Activated CD4-positive, alpha-beta T cell treated with anti-CD3 and anti-CD28 coated beads, Interleukin-2, amount 50 U/mL, for 48 hours (primary cell): ENCODE data around the gene DRP2.
"Not testable (repeated sequence)": the region's sequence is repeated elsewhere in the genome, so short reads cannot be mapped to it uniquely, and the experiment has no call there.

Experiments
- DNase-seq, 2 experiments: peaks; one replicate each; pipeline ENCODE4 v3.0.0-alpha.2; 2020

DRP2 gene, protein sequence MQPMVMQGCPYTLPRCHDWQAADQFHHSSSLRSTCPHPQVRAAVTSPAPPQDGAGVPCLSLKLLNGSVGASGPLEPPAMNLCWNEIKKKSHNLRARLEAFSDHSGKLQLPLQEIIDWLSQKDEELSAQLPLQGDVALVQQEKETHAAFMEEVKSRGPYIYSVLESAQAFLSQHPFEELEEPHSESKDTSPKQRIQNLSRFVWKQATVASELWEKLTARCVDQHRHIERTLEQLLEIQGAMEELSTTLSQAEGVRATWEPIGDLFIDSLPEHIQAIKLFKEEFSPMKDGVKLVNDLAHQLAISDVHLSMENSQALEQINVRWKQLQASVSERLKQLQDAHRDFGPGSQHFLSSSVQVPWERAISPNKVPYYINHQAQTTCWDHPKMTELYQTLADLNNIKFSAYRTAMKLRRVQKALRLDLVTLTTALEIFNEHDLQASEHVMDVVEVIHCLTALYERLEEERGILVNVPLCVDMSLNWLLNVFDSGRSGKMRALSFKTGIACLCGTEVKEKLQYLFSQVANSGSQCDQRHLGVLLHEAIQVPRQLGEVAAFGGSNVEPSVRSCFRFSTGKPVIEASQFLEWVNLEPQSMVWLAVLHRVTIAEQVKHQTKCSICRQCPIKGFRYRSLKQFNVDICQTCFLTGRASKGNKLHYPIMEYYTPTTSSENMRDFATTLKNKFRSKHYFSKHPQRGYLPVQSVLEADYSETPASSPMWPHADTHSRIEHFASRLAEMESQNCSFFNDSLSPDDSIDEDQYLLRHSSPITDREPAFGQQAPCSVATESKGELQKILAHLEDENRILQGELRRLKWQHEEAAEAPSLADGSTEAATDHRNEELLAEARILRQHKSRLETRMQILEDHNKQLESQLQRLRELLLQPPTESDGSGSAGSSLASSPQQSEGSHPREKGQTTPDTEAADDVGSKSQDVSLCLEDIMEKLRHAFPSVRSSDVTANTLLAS

GRCh38 chrX:101219116-101219863 is at the start of gene DRP2:
DRP2 (plus strand) TSS chrX:101219786; CDS start chrX:101231648, 11,862 bp downstream.
- no peak for DNase-seq

GRCh38 chrX:101171883-101172400 is 47.6 kb upstream of the DRP2 start:
- DNase-seq, result no peak

DNA sequence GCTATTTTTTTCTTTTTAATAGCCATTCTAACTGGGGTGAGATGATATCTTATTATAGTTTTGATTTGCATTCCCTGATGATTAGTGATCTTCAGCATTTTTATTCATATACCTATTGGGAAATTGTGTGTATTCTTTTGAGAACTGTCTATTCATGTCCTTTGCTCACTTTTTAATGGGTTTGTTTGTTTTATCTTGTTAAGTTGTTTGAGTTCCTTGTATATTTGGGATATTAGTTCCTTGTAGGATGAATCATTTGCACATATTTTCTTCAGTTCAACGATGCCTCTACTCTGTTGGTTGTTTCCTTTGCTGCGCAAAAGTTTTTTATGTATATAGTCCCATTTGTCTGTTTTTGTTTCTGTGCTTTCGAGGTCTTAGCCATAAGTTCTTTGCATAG is 43.1 kb upstream of the DRP2 start:
- DNase-seq, result no peak

GRCh38 chrX:101184876-101185275 is 34.7 kb upstream of the DRP2 start:
- not testable (repeated sequence) for DNase-seq

- DNase-seq, result not testable (repeated sequence)
These were observed 31.6 kb upstream of the DRP2 start for GRCh38 chrX:101187961-101188360.

DNA sequence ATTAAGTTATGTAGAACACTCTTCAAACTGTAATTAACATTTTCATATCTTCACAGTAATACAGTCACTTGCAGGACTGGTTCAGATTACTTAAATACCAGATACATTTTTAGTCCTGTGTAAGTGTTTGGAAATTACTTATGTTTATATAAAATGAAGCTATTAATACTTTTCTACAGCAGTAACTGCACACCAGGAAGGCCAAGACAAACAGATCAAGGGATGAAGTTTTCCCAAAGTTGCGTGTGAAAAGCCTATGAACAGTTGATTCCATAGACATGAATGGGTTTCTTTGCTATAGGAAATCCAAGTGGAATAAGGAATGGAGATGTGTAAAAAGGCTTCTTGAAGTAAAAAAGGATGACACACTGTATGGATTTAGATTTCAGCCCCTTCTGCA is 28.9 kb upstream of the DRP2 start:
- DNase-seq, result no peak

- no peak for DNase-seq
These were observed 28.3 kb upstream of the DRP2 start for GRCh38 chrX:101191217-101191750.

GRCh38 chrX:101195442-101196173 is 24.0 kb upstream of the DRP2 start:
- no peak for DNase-seq

DNA sequence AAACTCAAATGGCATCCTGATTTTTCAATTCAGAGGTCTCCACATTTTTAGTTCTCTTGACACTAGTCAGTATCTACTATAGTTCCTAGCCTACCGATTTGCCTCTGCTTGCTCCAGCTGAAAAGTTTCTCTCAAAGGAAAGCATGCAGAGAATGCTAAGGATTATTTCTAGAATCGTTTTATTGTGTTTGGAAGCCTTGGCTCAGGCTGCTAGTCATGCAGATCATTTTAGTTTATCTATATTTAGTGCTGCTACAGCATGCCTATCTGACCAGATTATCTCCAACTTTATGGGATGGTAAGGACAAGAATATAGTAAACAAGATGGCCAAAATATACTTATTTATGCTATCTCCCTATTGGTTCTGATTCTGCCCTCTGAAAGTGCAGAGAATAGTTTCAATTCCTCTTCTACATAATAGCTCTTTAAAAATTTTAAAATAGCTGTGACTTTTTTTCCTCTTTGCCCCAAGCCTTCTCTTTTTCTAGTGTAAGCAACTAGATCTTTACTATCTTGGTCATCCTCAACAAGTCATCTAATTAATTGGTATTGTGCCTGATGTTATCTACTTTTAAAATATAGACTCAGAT is 15.7 kb upstream of the DRP2 start:
- no peak for DNase-seq

DNA sequence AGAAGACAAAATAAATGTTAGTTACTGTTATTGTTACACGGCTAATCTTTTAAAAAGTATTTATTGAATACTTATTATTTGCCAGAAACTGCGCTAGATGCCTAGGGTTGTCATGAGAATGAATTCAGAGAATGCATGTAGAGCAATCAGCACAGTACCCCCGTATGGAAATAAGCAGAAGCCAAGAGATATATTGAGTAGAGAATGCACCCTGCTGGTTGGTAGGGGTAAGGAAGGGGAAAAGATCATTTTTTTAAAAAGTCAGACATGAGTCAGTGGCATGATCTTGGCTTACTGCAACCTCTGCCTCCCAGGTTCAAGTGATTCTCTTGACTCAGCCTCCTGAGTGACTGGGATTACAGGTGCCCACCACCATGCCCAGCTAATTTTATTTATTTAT is 13.1 kb upstream of the DRP2 start:
- DNase-seq, result no peak

DNA sequence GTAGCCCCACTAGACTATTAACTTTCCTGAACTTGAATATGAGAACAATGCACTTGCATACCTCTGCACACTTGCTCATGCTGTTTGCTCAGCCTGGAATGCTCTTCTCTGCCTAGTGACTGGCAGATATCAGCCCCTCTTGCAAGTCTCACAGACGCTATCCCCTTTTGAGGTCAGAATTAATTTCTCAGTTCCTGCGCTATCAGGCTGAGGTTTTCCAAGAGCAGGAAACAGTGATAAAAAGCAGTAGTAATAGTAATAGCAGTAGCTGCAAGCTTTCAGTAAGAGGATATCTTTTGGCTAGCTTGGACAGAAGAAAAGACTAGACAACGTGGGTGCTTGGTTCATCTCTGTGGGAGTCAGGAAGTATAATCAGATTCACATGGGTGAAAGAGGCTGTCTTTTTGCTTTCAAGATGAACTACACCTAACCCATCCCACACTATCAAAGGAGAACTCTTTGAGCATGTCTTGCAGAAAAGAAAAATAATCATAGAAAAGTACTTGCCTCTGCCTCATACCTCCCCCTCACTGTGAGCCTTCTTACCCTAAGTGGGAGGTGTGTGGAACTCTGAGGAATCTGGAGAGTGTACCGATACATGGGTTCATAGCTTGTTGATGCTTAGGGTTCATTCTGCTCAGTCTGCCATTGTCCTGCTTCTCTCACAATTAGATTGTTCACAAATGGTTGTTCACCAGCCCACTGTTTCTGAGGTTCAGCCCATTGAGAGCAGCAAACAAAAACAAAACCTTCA is 11.3 kb upstream of the DRP2 start:
- peak in 1 of 2 experiments; percentile 6 for DNase-seq

GRCh38 chrX:101210630-101211029 is 9.0 kb upstream of the DRP2 start:
- no peak for DNase-seq

DNA sequence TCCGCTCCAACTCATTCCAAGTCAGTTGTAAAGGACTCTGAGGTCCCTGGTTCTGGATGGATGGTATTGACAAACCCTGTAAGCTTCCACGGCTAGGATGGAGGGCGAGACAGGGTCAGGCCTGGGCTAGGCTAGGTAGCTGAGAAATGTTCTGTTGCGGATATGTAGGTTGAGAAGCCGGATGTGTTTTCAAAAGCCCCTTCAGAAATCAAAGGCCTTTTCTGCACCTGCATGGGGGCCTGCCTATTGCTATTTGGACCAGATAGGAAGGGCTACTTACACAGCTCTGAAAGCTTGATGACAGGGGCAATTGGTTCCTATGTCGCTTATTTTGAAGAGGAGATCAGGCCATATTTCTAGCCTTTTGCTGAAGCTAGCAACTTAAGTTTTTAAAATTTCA is 1.9 kb upstream of the DRP2 start:
- DNase-seq, result no peak

GRCh38 chrX:101219864-101220346 is 319 bp downstream of the DRP2 start:
- DNase-seq, result peak; percentile 7 to 32

- no peak for DNase-seq
These were observed 1.2 kb downstream of the DRP2 start for GRCh38 chrX:101220662-101221260.

GRCh38 chrX:101223226-101223625 is 3.6 kb downstream of the DRP2 start:
- DNase-seq, result no peak

DNA sequence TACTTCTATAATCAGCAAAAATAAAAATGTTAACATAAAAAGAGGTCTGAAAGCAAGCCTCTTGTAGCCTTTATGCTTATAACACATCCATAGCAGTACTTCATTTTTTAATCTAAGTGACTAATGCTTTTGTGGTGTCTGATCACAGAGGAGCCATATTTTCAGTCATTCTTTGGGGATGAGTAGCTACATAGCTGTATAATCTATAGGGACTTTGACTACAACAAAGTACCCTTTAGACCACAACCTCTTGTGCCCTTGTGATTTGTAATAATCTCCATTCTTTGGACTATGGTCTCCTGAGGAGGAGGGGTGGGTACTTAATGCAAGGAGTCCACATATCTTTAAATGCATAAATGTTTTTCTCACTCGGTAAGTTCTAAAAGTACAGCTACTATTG is 9.6 kb downstream of the DRP2 start:
- no peak for DNase-seq

DNA sequence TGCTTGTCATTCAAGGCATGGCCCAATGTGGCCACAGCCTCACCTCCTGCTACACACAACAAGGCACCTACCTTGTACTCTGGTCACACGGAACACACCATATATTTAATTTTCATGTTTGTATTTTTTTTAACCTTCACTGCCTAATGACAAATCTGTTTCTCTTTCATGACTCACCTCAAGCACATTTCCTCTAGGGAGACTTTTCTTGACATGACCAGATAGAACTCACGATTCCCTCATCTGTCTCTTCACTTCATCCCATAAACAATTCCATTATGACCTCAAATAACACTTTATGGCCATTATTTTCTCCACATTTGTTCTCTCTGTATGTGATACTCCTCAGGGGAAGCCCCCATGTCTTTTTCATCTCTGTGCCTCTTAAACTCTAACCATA is 11.1 kb downstream of the DRP2 start:
- no peak for DNase-seq

GRCh38 chrX:101231080-101231479 is 11.5 kb downstream of the DRP2 start:
- no peak for DNase-seq

DNA sequence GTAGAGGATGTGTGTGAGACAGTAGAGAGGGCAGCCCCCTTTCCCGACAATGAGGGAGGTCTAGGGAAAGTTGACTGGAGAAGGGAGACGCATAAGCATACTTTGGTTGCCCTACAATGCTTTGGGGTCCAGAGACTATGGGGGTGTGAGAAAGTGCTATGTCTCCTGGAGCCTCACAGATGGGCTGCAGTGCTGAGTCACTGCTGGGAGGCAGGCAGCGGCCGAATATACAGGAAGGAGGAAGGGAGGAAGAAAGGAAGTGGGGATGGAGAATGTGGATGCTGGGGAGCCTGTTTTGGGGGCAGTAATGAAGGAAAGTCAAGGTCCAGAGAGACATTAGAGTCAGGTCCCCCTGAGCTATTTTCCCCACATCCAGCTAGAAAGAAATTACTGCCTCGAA is 12.7 kb downstream of the DRP2 start:
- no peak for DNase-seq
